Measurements from ENCODE around the gene PRDM16.

Gene PRDM16

GRCh38 chr1:3463013-3463385, 394.0 kb downstream of the PRDM16 start:
- Histone ChIP-seq H3K27ac (ENCODE audit: extremely low read depth, low read depth, low read length) (no peak overlapping the region), H3K9me3 (ENCODE audit: control insufficient read depth, insufficient read depth, low read depth, low read length) (no peaks in the 10 kb centered on the region), H3K4me1 (ENCODE audit: control insufficient read depth, insufficient read depth, low read length) (no peaks in the 10 kb centered on the region), H3K36me3 (ENCODE audit: control insufficient read depth in 2 of 2, insufficient read depth in 1 of 2, low read length in 2 of 2) (no peaks in the 10 kb centered on the region), H3K4me3 (ENCODE audit: low read depth, low read length) (no peak overlapping the region)
- CTCF ChIA-PET, result interaction anchor here (0.7 to 2.5 kb wide), 4 partner anchors 10 to 166 kb away, joined by 4 to 14 read pairs (median 4); no protein-coding TSS in a partner anchor
- POLR2A ChIA-PET, result no interaction called here
- TF ChIP-seq SETDB1 (IDR thresholded peaks at IDR 0.05; ENCODE audit: insufficient read length, low read length), result no peak
- no peak for TF ChIP-seq ZNF174 (tag by site-specific recombination; IDR thresholded peaks at IDR 0.05)
- no peak for TF ChIP-seq SP7 (tag by site-specific recombination; IDR thresholded peaks at IDR 0.05)
- TF ChIP-seq ZNF776 (tag by site-specific recombination; IDR thresholded peaks at IDR 0.05; ENCODE audit: borderline replicate concordance), result no peak
- TF ChIP-seq ZSCAN5A (tag by site-specific recombination; IDR thresholded peaks at IDR 0.05), result no peak
- no peak for TF ChIP-seq ZNF416 (tag by site-specific recombination; IDR thresholded peaks at IDR 0.05)
- TF ChIP-seq ZSCAN4 (tag by site-specific recombination; IDR thresholded peaks at IDR 0.05), result no peak
- no peak for TF ChIP-seq PBX3 (CRISPR knock-in tag; IDR thresholded peaks at IDR 0.05)
- no peak for TF ChIP-seq ZNF366 (tag by site-specific recombination; conservative IDR thresholded peaks at IDR 0.05)
- no peak for TF ChIP-seq YY2 (tag by site-specific recombination; IDR thresholded peaks at IDR 0.05)

GRCh38 chr1:3463408-3463863, 394.4 kb downstream of the PRDM16 start:
- Histone ChIP-seq H3K27ac (ENCODE audit: extremely low read depth, low read depth, low read length) (no peak overlapping the region), H3K36me3 (ENCODE audit: control insufficient read depth in 2 of 2, insufficient read depth in 1 of 2, low read length in 2 of 2) (no peaks in the 10 kb centered on the region), H3K4me3 (ENCODE audit: low read depth, low read length) (no peak overlapping the region), H3K4me1 (ENCODE audit: control insufficient read depth, insufficient read depth, low read length) (no peaks in the 10 kb centered on the region), H3K9me3 (ENCODE audit: control insufficient read depth, insufficient read depth, low read depth, low read length) (no peaks in the 10 kb centered on the region)
- POLR2A ChIA-PET, result no interaction called here
- TF ChIP-seq ZNF19 (tag by site-specific recombination; IDR thresholded peaks at IDR 0.05; ENCODE audit: low read depth) (no peak), ZSCAN4 (tag by site-specific recombination; IDR thresholded peaks at IDR 0.05) (no peak), ZNF214 (tag by site-specific recombination; IDR thresholded peaks at IDR 0.05; ENCODE audit: borderline replicate concordance) (no peak), REPIN1 (tag by site-specific recombination; IDR thresholded peaks at IDR 0.05; ENCODE audit: low read depth) (no peak), ZNF792 (tag by site-specific recombination; IDR thresholded peaks at IDR 0.05) (no peak), ZNF585B (tag by site-specific recombination; IDR thresholded peaks at IDR 0.05) (no peak), GLI4 (tag by site-specific recombination; IDR thresholded peaks at IDR 0.05) (no peak)
- CTCF ChIA-PET, result interaction anchor here (0.7 to 2.5 kb wide), 3 partner anchors 10 to 166 kb away, joined by 4 to 14 read pairs (median 4); no protein-coding TSS in a partner anchor
